Measurements from ENCODE around the gene ABCA9.

- TF ChIP-seq EZH2 (IDR thresholded peaks at IDR 0.05; ENCODE audit: insufficient read depth, poor library complexity, severe bottlenecking) (no peak), EZH2phosphoT487 (IDR thresholded peaks at IDR 0.05; ENCODE audit: insufficient read depth, low read depth) (no peak)
Observed at GRCh38 chr17:68950725-68951124, 110.0 kb downstream of the ABCA9 start.

All from GM23248 (cell line).